ENCODE results near the gene ARFRP1.

Gene ARFRP1

GRCh38 chr20:63707558-63708300 is at the start of gene ARFRP1, which contains the start of gene ZGPAT:
Gene ARFRP1 (minus strand): TSS chr20:63707976. CDS start chr20:63707091, 885 bp downstream.
Gene ZGPAT (plus strand): TSS chr20:63708039. CDS start chr20:63708581, 542 bp downstream.
- DNase-seq, result peak; percentile 93

GRCh38 chr20:63756648-63756991 is 48.8 kb upstream of the ARFRP1 start:
- DNase-seq, result no peak

GRCh38 chr20:63755933-63756647 is 48.3 kb upstream of the ARFRP1 start:
- no peak for DNase-seq

GRCh38 chr20:63754008-63754407 is 46.2 kb upstream of the ARFRP1 start:
- no peak for DNase-seq

GRCh38 chr20:63753381-63753780 is 45.6 kb upstream of the ARFRP1 start:
- DNase-seq, result no peak

GRCh38 chr20:63752411-63753101 is 44.8 kb upstream of the ARFRP1 start:
- peak; percentile 58 for DNase-seq

- DNase-seq, result peak; percentile 64
Observed at GRCh38 chr20:63751471-63752271, 43.9 kb upstream of the ARFRP1 start.

- peak; percentile 53 for DNase-seq
Observed at GRCh38 chr20:63750807-63751470, 43.2 kb upstream of the ARFRP1 start.

GRCh38 chr20:63749597-63750508 is 42.1 kb upstream of the ARFRP1 start:
- DNase-seq, result no peak

- no peak for DNase-seq
Observed at GRCh38 chr20:63748934-63749270, 41.1 kb upstream of the ARFRP1 start.

- no peak for DNase-seq
Observed at GRCh38 chr20:63748070-63748933, 40.5 kb upstream of the ARFRP1 start.

GRCh38 chr20:63747622-63748069 is 39.9 kb upstream of the ARFRP1 start:
- no peak for DNase-seq

GRCh38 chr20:63746751-63747315 is 39.1 kb upstream of the ARFRP1 start:
- no peak for DNase-seq

- no peak for DNase-seq
Observed at GRCh38 chr20:63745961-63746731, 38.4 kb upstream of the ARFRP1 start.

GRCh38 chr20:63745424-63745805 is 37.6 kb upstream of the ARFRP1 start:
- no peak for DNase-seq

GRCh38 chr20:63744574-63745423 is 37.0 kb upstream of the ARFRP1 start:
- no peak for DNase-seq

- no peak for DNase-seq
Observed at GRCh38 chr20:63744158-63744557, 36.4 kb upstream of the ARFRP1 start.

All from DMS53 (cell line).